ENCODE results near the gene KSR1. TPM values are rescaled to one million over a fixed set of nuclear protein-coding genes. Genes with fewer than 3 reads are reported as not detected.

KSR1 gene
- total and polyA plus RNA-seq, 10 of the 15 experiments (the other 5 are each of a cell fraction or from before 2014, with no cell fraction given): 0.97 to 66.6 (median 22.9) TPM

DNA sequence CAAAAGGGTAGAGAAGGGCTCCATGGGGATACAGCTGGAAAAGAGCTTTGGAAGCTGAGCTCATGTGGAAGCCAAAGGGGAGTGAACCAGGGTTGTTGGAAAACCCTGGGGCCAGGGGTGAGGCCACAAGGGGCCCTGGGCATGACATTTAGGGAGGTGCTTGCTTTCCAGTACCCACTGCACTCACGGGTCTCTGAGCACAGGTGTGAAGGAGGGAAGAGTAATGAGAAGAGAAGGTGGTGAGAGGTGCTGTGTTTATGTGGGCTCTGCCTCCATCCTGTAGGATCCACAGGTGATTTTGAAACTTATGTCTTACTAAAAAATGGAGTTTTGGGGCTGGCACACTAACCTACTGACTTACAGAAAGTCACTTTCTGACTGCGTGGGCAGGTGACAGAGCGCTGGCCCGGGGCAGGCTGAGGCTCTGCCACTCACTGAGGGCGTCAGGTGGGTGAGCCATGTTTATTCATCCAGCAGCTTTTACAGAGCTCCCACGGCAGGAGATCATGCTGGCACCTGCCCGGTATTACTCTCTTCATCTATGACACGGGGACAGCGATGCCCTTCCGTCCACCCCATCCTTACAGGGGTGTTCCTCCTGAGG, 18.9 kb downstream of the KSR1 start (continued):
- TF ChIP-seq HSF1 (IDR thresholded peaks at IDR 0.05; ENCODE audit: low read depth, low read length): no peak
- no peak for TF ChIP-seq NFIC (IDR thresholded peaks at IDR 0.05; ENCODE audit: low read depth, low read length)
- TF ChIP-seq CBX3 (IDR thresholded peaks at IDR 0.05; ENCODE audit: borderline replicate concordance, low read depth): no peak
- TF ChIP-seq RB1 (IDR thresholded peaks at IDR 0.05; ENCODE audit: borderline replicate concordance): no peak
- no peak for TF ChIP-seq SPI1 (IDR thresholded peaks at IDR 0.05; ENCODE audit: borderline replicate concordance, insufficient read depth, low read depth, low read length)
- TF ChIP-seq NR2C1 (IDR thresholded peaks at IDR 0.05): no peak
- no peak for TF ChIP-seq PAX8 (IDR thresholded peaks at IDR 0.05)
- no peak for TF ChIP-seq MEF2B (IDR thresholded peaks at IDR 0.05; ENCODE audit: partially characterized antibody, poor library complexity, severe bottlenecking)
- 0 out of 2 replicates have a peak, but pooled peaks have one; percentile 37 for TF ChIP-seq EED (IDR thresholded peaks at IDR 0.05; ENCODE audit: low read depth)
- TF ChIP-seq, protein P1, sequence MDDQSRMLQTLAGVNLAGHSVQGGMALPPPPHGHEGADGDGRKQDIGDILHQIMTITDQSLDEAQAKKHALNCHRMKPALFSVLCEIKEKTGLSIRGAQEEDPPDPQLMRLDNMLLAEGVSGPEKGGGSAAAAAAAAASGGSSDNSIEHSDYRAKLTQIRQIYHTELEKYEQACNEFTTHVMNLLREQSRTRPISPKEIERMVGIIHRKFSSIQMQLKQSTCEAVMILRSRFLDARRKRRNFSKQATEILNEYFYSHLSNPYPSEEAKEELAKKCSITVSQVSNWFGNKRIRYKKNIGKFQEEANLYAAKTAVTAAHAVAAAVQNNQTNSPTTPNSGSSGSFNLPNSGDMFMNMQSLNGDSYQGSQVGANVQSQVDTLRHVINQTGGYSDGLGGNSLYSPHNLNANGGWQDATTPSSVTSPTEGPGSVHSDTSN (IDR thresholded peaks at IDR 0.05; ENCODE audit: insufficient replicate concordance, low read depth, low read length): no peak
- TF ChIP-seq ZBED1 (IDR thresholded peaks at IDR 0.05; ENCODE audit: borderline replicate concordance): no peak
- TF ChIP-seq MXI1 (IDR thresholded peaks at IDR 0.05; ENCODE audit: low read depth, low read length): no peak
- no peak for TF ChIP-seq ZNF24 (IDR thresholded peaks at IDR 0.05)
- no peak for TF ChIP-seq NFYA (IDR thresholded peaks at IDR 0.05; ENCODE audit: borderline replicate concordance, low read depth, low read length)
- TF ChIP-seq FOXK2 (IDR thresholded peaks at IDR 0.05): no peak
- TF ChIP-seq, protein P2, sequence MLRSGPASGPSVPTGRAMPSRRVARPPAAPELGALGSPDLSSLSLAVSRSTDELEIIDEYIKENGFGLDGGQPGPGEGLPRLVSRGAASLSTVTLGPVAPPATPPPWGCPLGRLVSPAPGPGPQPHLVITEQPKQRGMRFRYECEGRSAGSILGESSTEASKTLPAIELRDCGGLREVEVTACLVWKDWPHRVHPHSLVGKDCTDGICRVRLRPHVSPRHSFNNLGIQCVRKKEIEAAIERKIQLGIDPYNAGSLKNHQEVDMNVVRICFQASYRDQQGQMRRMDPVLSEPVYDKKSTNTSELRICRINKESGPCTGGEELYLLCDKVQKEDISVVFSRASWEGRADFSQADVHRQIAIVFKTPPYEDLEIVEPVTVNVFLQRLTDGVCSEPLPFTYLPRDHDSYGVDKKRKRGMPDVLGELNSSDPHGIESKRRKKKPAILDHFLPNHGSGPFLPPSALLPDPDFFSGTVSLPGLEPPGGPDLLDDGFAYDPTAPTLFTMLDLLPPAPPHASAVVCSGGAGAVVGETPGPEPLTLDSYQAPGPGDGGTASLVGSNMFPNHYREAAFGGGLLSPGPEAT (IDR thresholded peaks at IDR 0.05; ENCODE audit: low read depth): 0 out of 2 replicates have a peak, but pooled peaks have one; percentile 28
- no peak for TF ChIP-seq GABPA (IDR thresholded peaks at IDR 0.05; ENCODE audit: low read depth)
- no peak for TF ChIP-seq NR2C2 (IDR thresholded peaks at IDR 0.05; ENCODE audit: borderline replicate concordance, control insufficient read depth, insufficient read length, low read depth)
- TF ChIP-seq SP1 (IDR thresholded peaks at IDR 0.05; ENCODE audit: low read depth, low read length): no peak
- no peak for TF ChIP-seq KLF5 (IDR thresholded peaks at IDR 0.05; ENCODE audit: partially characterized antibody)
- no peak for TF ChIP-seq STAT3 (IDR thresholded peaks at IDR 0.05; ENCODE audit: low read depth, low read length)
- no peak for TF ChIP-seq JUND (IDR thresholded peaks at IDR 0.05; ENCODE audit: low read depth, low read length)
- TF ChIP-seq, protein P3, sequence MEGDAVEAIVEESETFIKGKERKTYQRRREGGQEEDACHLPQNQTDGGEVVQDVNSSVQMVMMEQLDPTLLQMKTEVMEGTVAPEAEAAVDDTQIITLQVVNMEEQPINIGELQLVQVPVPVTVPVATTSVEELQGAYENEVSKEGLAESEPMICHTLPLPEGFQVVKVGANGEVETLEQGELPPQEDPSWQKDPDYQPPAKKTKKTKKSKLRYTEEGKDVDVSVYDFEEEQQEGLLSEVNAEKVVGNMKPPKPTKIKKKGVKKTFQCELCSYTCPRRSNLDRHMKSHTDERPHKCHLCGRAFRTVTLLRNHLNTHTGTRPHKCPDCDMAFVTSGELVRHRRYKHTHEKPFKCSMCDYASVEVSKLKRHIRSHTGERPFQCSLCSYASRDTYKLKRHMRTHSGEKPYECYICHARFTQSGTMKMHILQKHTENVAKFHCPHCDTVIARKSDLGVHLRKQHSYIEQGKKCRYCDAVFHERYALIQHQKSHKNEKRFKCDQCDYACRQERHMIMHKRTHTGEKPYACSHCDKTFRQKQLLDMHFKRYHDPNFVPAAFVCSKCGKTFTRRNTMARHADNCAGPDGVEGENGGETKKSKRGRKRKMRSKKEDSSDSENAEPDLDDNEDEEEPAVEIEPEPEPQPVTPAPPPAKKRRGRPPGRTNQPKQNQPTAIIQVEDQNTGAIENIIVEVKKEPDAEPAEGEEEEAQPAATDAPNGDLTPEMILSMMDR (IDR thresholded peaks at IDR 0.05 in 2 of 3, conservative IDR thresholded peaks at IDR 0.05 in 1 of 3; ENCODE audit: control insufficient read depth in 2 of 3, extremely low read depth in 1 of 3, insufficient read depth in 1 of 3, low read depth in 3 of 3, low read length in 3 of 3): no peak
- no peak for TF ChIP-seq ETV6 (conservative IDR thresholded peaks at IDR 0.05 in 1 of 2, IDR thresholded peaks at IDR 0.05 in 1 of 2; ENCODE audit: borderline replicate concordance in 1 of 2, low read depth in 1 of 2)
- no peak for TF ChIP-seq NBN (IDR thresholded peaks at IDR 0.05)
- TF ChIP-seq RCOR1 (conservative IDR thresholded peaks at IDR 0.05; ENCODE audit: low read depth, low read length): no peak

Data from GM12878 (cell line).